B cell (primary cell): Measurements from ENCODE around the gene CDC42BPG. TPM values are rescaled to one million over a fixed set of nuclear protein-coding genes. Genes with fewer than 3 reads are reported as not detected.

Experiments
- ATAC-seq: fragments of 200-7000 bp; cut with Tn5 transposase; one replicate; pipeline ENCODE4 v1.10.0; 2021; ENCODE audit warnings: low read depth, mild to moderate bottlenecking, moderate number of reproducible peaks, moderate library complexity
- CTCF ChIA-PET: fragments of 350-600 bp; sonication (Branson Sonifier 250); formaldehyde crosslinking; loops from one replicate; lab custom pipeline; 2021; ENCODE audit warnings: antibody characterized with exemption, inconsistent platforms; lab: Charles Lee
- POLR2A ChIA-PET: fragments of 350-600 bp; sonication (Branson Sonifier 250); formaldehyde crosslinking; loops from one replicate; lab custom pipeline; 2021; ENCODE audit warnings: antibody characterized with exemption; lab: Charles Lee
- DNase-seq: peaks from one replicate; pipeline ENCODE4 v3.0.0; 2013
- H2AFZ ChIP-seq: 2 replicates; pipeline ENCODE4 v1.6.1; 2012; ENCODE audit warnings: mild to moderate bottlenecking, low read depth, low read length; ENCODE audit not compliant: insufficient read depth, poor library complexity, severe bottlenecking
- H3K27ac ChIP-seq, 2 donors: 1 replicate in 1 of 2; 2 replicates in 1 of 2; pipeline ENCODE4 v1.5.1; 2012 to 2013; ENCODE audit warnings: low read length in 2 of 2, mild to moderate bottlenecking in 2 of 2, moderate library complexity in 1 of 2
- H3K27me3 ChIP-seq, 4 experiments: fragments of 200-600 bp in 1 of 4; sonication (generic) in 1 of 4; replicated peaks in 1 of 4; 1 replicate in 2 of 4; 2 replicates in 2 of 4; pipeline versions ENCODE4 v1.6.1 to v1.7.0; 2013 to 2016; ENCODE audit warnings: low read length in 3 of 4, mild to moderate bottlenecking in 2 of 4, mixed read lengths in 1 of 4, moderate library complexity in 1 of 4; ENCODE audit not compliant: insufficient read depth in 4 of 4, control insufficient read depth in 3 of 4; ENCODE audit errors: control extremely low read depth in 1 of 4
- H3K36me3 ChIP-seq, 2 experiments: replicated peaks in 1 of 2; 1 replicate in 1 of 2; 2 replicates in 1 of 2; pipeline versions ENCODE4 v1.6.1 to v1.7.1; 2013; ENCODE audit warnings: low read length in 1 of 2; ENCODE audit not compliant: insufficient read depth in 2 of 2, control insufficient read depth in 1 of 2; ENCODE audit errors: control extremely low read depth in 1 of 2, extremely low read depth in 1 of 2
- H3K4me1 ChIP-seq, 2 donors: fragments of 200-600 bp in 1 of 2; sonication (generic) in 1 of 2; 1 replicate in 1 of 2; 2 replicates in 1 of 2; pipeline versions ENCODE4 v1.5.1 to v1.6.1; 2013 to 2017; ENCODE audit warnings: low read length in 2 of 2; ENCODE audit not compliant: control insufficient read depth in 2 of 2, insufficient read depth in 2 of 2
- H3K4me2 ChIP-seq: replicated peaks from 2 replicates; pipeline ENCODE3; 2012; ENCODE audit warnings: mild to moderate bottlenecking, low read depth, low read length; ENCODE audit not compliant: poor library complexity, severe bottlenecking
- H3K4me3 ChIP-seq, 5 experiments: fragments of 200-600 bp in 1 of 5; sonication (generic) in 1 of 5; 1 replicate in 3 of 5; 2 replicates in 2 of 5; pipeline versions ENCODE4 v1.5.1 to v1.7.0; 2011 to 2016; ENCODE audit warnings: low read length in 4 of 5, mild to moderate bottlenecking in 4 of 5, low read depth in 2 of 5, control low read depth in 1 of 5, moderate library complexity in 1 of 5; ENCODE audit not compliant: insufficient read depth in 1 of 5; ENCODE audit errors: control extremely low read depth in 1 of 5, extremely low read depth in 1 of 5
- H3K79me2 ChIP-seq: fragments of 200-600 bp; sonication (generic); one replicate; pipeline ENCODE4 v1.6.0; 2016; ENCODE audit warnings: low read length; ENCODE audit not compliant: control insufficient read depth, insufficient read depth
- H3K9ac ChIP-seq: fragments of 200-600 bp; sonication (generic); 2 replicates; pipeline ENCODE4 v1.6.1; 2017; ENCODE audit warnings: mild to moderate bottlenecking, low read length, moderate library complexity
- H3K9me3 ChIP-seq, 3 donors: one replicate each; pipeline versions ENCODE4 v1.6.1 to v1.7.1; 2013; ENCODE audit warnings: low read length in 2 of 3; ENCODE audit not compliant: control insufficient read depth in 2 of 3, insufficient read depth in 1 of 3; ENCODE audit errors: control extremely low read depth in 1 of 3
- H4K20me1 ChIP-seq: 2 replicates; pipeline ENCODE4 v1.6.0; 2012; ENCODE audit warnings: mild to moderate bottlenecking, low read length; ENCODE audit not compliant: insufficient read depth, control insufficient read depth, poor library complexity, severe bottlenecking
- H3K27ac Mint-ChIP-seq: one replicate; pipeline ENCODE4 v1.8.0; 2021; ENCODE audit warnings: mixed read lengths
- H3K27me3 Mint-ChIP-seq: one replicate; pipeline ENCODE4 v1.8.0; 2021; ENCODE audit warnings: mixed read lengths
- H3K4me1 Mint-ChIP-seq: one replicate; pipeline ENCODE4 v1.8.0; 2021; ENCODE audit warnings: mixed read lengths
- H3K4me3 Mint-ChIP-seq: one replicate; pipeline ENCODE4 v1.8.0; 2021; ENCODE audit warnings: mixed read lengths
- H3K9me3 Mint-ChIP-seq: one replicate; pipeline ENCODE4 v1.8.0; 2022; ENCODE audit warnings: mixed read lengths; ENCODE audit not compliant: insufficient read depth
- CTCF ChIP-seq: fragments of 200-600 bp; IDR thresholded peaks from one replicate; pipeline ENCODE4 v1.8.0; 2022; ENCODE audit warnings: antibody characterized with exemption, mild to moderate bottlenecking
- EZH2 ChIP-seq: IDR thresholded peaks from 2 replicates; pipeline ENCODE4 v1.6.1; 2012; ENCODE audit warnings: borderline replicate concordance, low read depth, mild to moderate bottlenecking, moderate library complexity, low read length; ENCODE audit not compliant: insufficient read depth, poor library complexity, severe bottlenecking
- WGBS: methylation state at CpG from one replicate; pipeline ENCODE4 v1.1.5; 2013; ENCODE audit warnings: missing lambda C conversion rate; ENCODE audit not compliant: insufficient coverage; 5-methylcytosine and 5-hydroxymethylcytosine counted together
- intact Hi-C: fragments of 100-400 bp; cut with micrococcal nuclease; formaldehyde crosslinking; loops from one replicate; pipeline ENCODE4 v1.10.0; 2022
- polyA plus RNA-seq: library from polyadenylated mRNA; depleted of rRNA; stranded (reverse); fragments of >200 nt; gene quantifications from 2 replicates; pipeline ENCODE4 v1.2.3, GENCODE V29; 2012
- total RNA-seq, 2 donors: library from RNA; stranded (reverse); fragments of 120-200 nt in 1 of 2; gene quantifications; 1 replicate in 1 of 2; 2 replicates in 1 of 2; pipeline versions ENCODE4 v1.2.3 to v1.2.4, GENCODE V29; 2013 to 2022

Gene CDC42BPG
- total and polyA plus RNA-seq, 2 donors (not counting 1 experiment from before 2014, with no cell fraction given): 3.7 to 8.7 TPM

GRCh38 chr11:64890522-64890939 lies 46.1 kb upstream of the CDC42BPG start:
- H3K4me2 ChIP-seq: no peak overlapping the region
- peaks cover 39 to 49% of the 10 kb centered on the region in 2 donors for H3K4me1 ChIP-seq
- TF ChIP-seq EZH2 (no peak), CTCF (no peak)
- intact Hi-C loops: no loop called here
- ChIA-PET POLR2A (interaction anchor here (0.6 to 6.9 kb wide), 3 partner anchors 10 to 104 kb away, joined by 3 to 39 read pairs (median 4); no protein-coding TSS in a partner anchor), CTCF (interaction anchor here (1.7 to 30.2 kb wide), 3 partner anchors 8 to 34 kb away, joined by 5 to 1254 read pairs (median 7); partner anchors contain the start of genes CDC42BPG and EHD1)
- no peak overlapping the region for H3K4me3 Mint-ChIP-seq
- H3K9ac ChIP-seq: no peak overlapping the region
- H3K27me3 ChIP-seq: no peaks in the 10 kb centered on the region
- H3K27me3 Mint-ChIP-seq: no peaks in the 10 kb centered on the region
- no peak overlapping the region for H3K4me3 ChIP-seq
- H3K9me3 ChIP-seq: no peaks in the 10 kb centered on the region
- DNase-seq (no peak), ATAC-seq (no peak)
- no peak overlapping the region for H3K27ac Mint-ChIP-seq
- peaks cover 11% of the 10 kb centered on the region for H3K79me2 ChIP-seq
- peaks cover 0 to 4% of the 10 kb centered on the region in 2 experiments for H3K36me3 ChIP-seq
- no peaks in the 10 kb centered on the region for H3K9me3 Mint-ChIP-seq
- H4K20me1 ChIP-seq: no peaks in the 10 kb centered on the region
- H2AFZ ChIP-seq: no peak overlapping the region
- peaks cover 36% of the 10 kb centered on the region for H3K4me1 Mint-ChIP-seq
- H3K27ac ChIP-seq: no peak overlapping the region
- WGBS: 98% methylated on average over 7 of the region's 7 CpGs

GRCh38 chr11:64888729-64889511 lies 44.5 kb upstream of the CDC42BPG start:
- no peaks in the 10 kb centered on the region for H3K27me3 Mint-ChIP-seq
- Histone ChIP-seq H3K9me3 (no peaks in the 10 kb centered on the region), H2AFZ (no peak overlapping the region), H3K4me3 (no peak overlapping the region), H3K4me2 (peak overlapping the region; percentile 83), H3K27ac (no peak overlapping the region), H3K4me1 (peaks cover 35 to 43% of the 10 kb centered on the region in 2 donors), H3K79me2 (peaks cover 11% of the 10 kb centered on the region), H3K27me3 (no peaks in the 10 kb centered on the region), H3K36me3 (no peaks in the 10 kb centered on the region), H3K9ac (no peak overlapping the region), H4K20me1 (no peaks in the 10 kb centered on the region)
- ChIA-PET POLR2A (interaction anchor here (0.6 to 5.0 kb wide), 5 partner anchors 11 to 1055 kb away, joined by 4 to 43 read pairs (median 7); partner anchors contain the start of gene EHD1), CTCF (interaction anchor here (0.9 to 30.2 kb wide), 6 partner anchors 13 to 125 kb away, joined by 3 to 1254 read pairs (median 8); partner anchors contain the start of genes ARL2, CDC42BPG and EHD1)
- WGBS: 82% methylated on average over 9 of the region's 9 CpGs
- intact Hi-C loops: loop anchor here (1.0 to 2.0 kb wide), 3 partner anchors 9 to 78 kb away; partner anchors contain the start of gene MEN1
- no peak for ATAC-seq
- H3K4me3 Mint-ChIP-seq: no peak overlapping the region
- H3K9me3 Mint-ChIP-seq: no peaks in the 10 kb centered on the region
- peak overlapping the region; percentile 41 for H3K27ac Mint-ChIP-seq
- TF ChIP-seq CTCF (no peak), EZH2 (no peak)
- DNase-seq: no peak
- peaks cover 36% of the 10 kb centered on the region for H3K4me1 Mint-ChIP-seq
